Measurements from ENCODE around the gene SMG6.

GRCh38 chr17:2107506-2107905 is 196.1 kb downstream of the SMG6 start:
- no peak for TF ChIP-seq POLR2A (IDR thresholded peaks at IDR 0.05; ENCODE audit: extremely low read depth, insufficient read length)
- no peak for TF ChIP-seq MAX (IDR thresholded peaks at IDR 0.05; ENCODE audit: low read depth, low read length)
- TF ChIP-seq, protein P1, sequence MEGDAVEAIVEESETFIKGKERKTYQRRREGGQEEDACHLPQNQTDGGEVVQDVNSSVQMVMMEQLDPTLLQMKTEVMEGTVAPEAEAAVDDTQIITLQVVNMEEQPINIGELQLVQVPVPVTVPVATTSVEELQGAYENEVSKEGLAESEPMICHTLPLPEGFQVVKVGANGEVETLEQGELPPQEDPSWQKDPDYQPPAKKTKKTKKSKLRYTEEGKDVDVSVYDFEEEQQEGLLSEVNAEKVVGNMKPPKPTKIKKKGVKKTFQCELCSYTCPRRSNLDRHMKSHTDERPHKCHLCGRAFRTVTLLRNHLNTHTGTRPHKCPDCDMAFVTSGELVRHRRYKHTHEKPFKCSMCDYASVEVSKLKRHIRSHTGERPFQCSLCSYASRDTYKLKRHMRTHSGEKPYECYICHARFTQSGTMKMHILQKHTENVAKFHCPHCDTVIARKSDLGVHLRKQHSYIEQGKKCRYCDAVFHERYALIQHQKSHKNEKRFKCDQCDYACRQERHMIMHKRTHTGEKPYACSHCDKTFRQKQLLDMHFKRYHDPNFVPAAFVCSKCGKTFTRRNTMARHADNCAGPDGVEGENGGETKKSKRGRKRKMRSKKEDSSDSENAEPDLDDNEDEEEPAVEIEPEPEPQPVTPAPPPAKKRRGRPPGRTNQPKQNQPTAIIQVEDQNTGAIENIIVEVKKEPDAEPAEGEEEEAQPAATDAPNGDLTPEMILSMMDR (IDR thresholded peaks at IDR 0.05; ENCODE audit: low read depth, low read length), result no peak
